ENCODE data around the gene USP44. TPM values are rescaled to one million over a fixed set of nuclear protein-coding genes. Genes with fewer than 3 reads are reported as not detected.

The USP44 gene
- total RNA-seq, 2 donors from 2014 or later, result 2.8 to 3.1 TPM

DNA sequence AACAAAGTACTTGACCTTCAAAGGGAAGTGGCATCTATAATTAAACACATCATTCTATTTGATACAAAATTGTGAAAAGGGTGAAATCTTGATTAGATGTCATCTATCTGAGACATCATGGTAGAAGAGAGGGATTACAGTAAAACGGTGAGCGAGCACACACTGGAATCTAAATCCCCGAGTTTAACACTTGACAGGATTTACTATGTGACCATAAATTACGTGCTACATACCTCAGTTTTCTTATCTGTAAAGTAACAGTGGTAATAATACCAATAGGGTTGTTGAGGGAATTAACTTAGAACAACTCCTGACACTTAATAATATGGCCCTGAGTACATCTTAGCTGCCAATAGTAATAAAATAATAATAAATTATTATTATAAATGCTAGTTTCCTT lies 13.3 kb downstream of the USP44 start:
- intact Hi-C loops (cut with DNase I), result loop anchor here (5.0 to 10.0 kb wide), 3 partner anchors 63 to 423 kb away; partner anchors contain the start of gene METAP2
- 55% methylated on average over 4 of the region's 4 CpGs for WGBS
- H3K36me3 ChIP-seq, result no peaks in the 10 kb centered on the region

DNA sequence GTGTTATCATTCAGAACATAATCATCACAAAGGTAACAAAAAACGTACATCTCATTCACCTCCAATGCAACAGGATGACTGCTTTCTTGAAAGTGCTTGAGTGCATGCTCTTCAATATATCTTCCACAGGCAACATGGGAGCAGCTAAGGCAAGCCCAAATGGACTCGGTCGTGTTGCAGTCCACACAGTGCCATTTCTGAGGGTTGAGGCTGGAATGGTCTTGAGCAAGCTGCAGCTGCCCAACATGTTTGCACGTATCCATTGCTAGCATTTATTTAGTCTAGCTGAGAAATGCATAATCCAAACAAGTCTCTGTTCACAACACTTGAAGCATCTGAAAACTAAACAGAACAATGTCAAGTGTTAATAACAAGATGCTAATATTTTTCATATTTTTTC lies 17.3 kb downstream of the USP44 start:
- Histone ChIP-seq H3K36me3 (no peaks in the 10 kb centered on the region), H3K9me3 (no peaks in the 10 kb centered on the region), H3K4me1 (replicated peaks) (no peaks in the 10 kb centered on the region), H3K27me3 (replicated peaks; ENCODE audit: insufficient read depth) (no peaks in the 10 kb centered on the region), H3K27ac (no peak overlapping the region), H3K4me3 (no peak overlapping the region)
- WGBS, result 60% methylated on average over 4 of the region's 4 CpGs
- DNase-seq (ENCODE audit: low spot score), result no peak
- intact Hi-C loops (cut with DNase I), result loop anchor here (5.0 to 10.0 kb wide), 3 partner anchors 59 to 419 kb away; partner anchors contain the start of genes FGD6, METAP2 and VEZT
- TF ChIP-seq, protein P1, sequence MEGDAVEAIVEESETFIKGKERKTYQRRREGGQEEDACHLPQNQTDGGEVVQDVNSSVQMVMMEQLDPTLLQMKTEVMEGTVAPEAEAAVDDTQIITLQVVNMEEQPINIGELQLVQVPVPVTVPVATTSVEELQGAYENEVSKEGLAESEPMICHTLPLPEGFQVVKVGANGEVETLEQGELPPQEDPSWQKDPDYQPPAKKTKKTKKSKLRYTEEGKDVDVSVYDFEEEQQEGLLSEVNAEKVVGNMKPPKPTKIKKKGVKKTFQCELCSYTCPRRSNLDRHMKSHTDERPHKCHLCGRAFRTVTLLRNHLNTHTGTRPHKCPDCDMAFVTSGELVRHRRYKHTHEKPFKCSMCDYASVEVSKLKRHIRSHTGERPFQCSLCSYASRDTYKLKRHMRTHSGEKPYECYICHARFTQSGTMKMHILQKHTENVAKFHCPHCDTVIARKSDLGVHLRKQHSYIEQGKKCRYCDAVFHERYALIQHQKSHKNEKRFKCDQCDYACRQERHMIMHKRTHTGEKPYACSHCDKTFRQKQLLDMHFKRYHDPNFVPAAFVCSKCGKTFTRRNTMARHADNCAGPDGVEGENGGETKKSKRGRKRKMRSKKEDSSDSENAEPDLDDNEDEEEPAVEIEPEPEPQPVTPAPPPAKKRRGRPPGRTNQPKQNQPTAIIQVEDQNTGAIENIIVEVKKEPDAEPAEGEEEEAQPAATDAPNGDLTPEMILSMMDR (IDR thresholded peaks at IDR 0.05), result no peak
- no peak for TF ChIP-seq POLR2A (IDR thresholded peaks at IDR 0.05)
- TF ChIP-seq POLR2AphosphoS5 (IDR thresholded peaks at IDR 0.05), result no peak

More for the DNA sequence above, 13.3 kb downstream of the USP44 start:
- no peaks in the 10 kb centered on the region for H3K9me3 ChIP-seq
- no peak overlapping the region for H3K27ac ChIP-seq
- no peak overlapping the region for H3K4me3 ChIP-seq
- TF ChIP-seq POLR2AphosphoS5 (IDR thresholded peaks at IDR 0.05) (no peak), POLR2A (IDR thresholded peaks at IDR 0.05) (no peak)
- TF ChIP-seq, protein P1 (IDR thresholded peaks at IDR 0.05), result no peak
- no peaks in the 10 kb centered on the region for H3K4me1 ChIP-seq (replicated peaks)
- no peak for DNase-seq (ENCODE audit: low spot score)
- no peaks in the 10 kb centered on the region for H3K27me3 ChIP-seq (replicated peaks; ENCODE audit: insufficient read depth)

DNA sequence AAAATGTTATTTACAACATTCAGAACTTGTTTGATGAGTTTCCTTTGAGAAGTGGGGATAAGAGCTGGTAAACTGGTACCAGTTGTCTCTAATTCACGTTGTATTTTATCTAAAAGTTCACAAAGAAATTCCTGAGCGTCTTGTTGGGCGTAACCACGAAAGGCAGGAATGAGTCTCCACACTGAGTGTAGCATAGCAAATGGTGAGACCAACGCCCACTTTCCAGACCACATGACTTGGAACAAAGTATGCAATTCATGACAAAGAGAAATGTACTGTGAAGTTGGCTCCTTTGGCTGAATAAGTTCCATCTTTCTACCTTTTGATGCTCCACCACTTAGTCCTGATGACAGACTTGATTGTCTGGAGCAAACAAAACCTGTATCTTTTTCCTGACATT lies 18.4 kb downstream of the USP44 start:
- Histone ChIP-seq H3K9me3 (no peaks in the 10 kb centered on the region), H3K36me3 (no peaks in the 10 kb centered on the region), H3K4me3 (no peak overlapping the region), H3K27me3 (replicated peaks; ENCODE audit: insufficient read depth) (no peaks in the 10 kb centered on the region), H3K27ac (no peak overlapping the region), H3K4me1 (replicated peaks) (no peaks in the 10 kb centered on the region)
- DNase-seq (ENCODE audit: low spot score), result no peak
- 67% methylated on average over 5 of the region's 5 CpGs for WGBS
- TF ChIP-seq POLR2AphosphoS5 (IDR thresholded peaks at IDR 0.05) (no peak), POLR2A (IDR thresholded peaks at IDR 0.05) (no peak)
- TF ChIP-seq, protein P1 (IDR thresholded peaks at IDR 0.05), result no peak
- intact Hi-C loops (cut with DNase I), result loop anchor here (5.0 to 10.0 kb wide), 3 partner anchors 58 to 418 kb away; partner anchors contain the start of genes FGD6, METAP2 and VEZT

DNA sequence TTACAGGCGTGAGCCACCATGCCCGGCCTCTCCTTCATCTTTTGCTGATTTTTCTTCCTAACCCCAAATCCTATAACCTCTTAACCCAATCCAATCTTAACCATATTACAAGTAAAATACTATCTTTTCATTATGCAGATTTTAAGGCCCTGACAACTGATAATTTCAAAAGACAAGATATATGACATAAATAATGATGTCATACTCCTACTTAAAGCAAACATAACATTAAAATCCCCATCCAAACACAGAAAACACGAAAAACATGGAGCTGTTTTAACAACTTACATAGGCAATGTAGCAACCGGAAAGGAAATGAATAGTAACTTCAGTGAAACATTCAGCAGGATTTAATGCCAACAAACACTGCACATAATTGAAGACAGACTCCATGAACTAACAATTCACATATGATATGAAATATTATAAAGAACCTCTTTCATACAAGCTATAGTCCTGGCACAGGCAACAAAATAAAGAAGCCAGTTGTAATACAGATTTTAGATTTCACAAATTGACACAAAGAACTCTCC lies 21.5 kb downstream of the USP44 start:
- H3K9me3 ChIP-seq, result no peaks in the 10 kb centered on the region
- H3K36me3 ChIP-seq, result no peaks in the 10 kb centered on the region
- no peaks in the 10 kb centered on the region for H3K27me3 ChIP-seq (replicated peaks; ENCODE audit: insufficient read depth)
- 91% methylated on average over 4 of the region's 4 CpGs for WGBS
- H3K4me3 ChIP-seq, result no peak overlapping the region
- intact Hi-C loops (cut with DNase I), result loop anchor here (5.0 to 10.0 kb wide), 3 partner anchors 55 to 415 kb away; partner anchors contain the start of genes FGD6, METAP2 and VEZT
- DNase-seq (ENCODE audit: low spot score), result no peak
- no peak overlapping the region for H3K27ac ChIP-seq
- TF ChIP-seq, protein P1 (IDR thresholded peaks at IDR 0.05), result no peak
- no peak for TF ChIP-seq POLR2A (IDR thresholded peaks at IDR 0.05)
- no peak for TF ChIP-seq POLR2AphosphoS5 (IDR thresholded peaks at IDR 0.05)
- H3K4me1 ChIP-seq (replicated peaks), result no peaks in the 10 kb centered on the region

DNA sequence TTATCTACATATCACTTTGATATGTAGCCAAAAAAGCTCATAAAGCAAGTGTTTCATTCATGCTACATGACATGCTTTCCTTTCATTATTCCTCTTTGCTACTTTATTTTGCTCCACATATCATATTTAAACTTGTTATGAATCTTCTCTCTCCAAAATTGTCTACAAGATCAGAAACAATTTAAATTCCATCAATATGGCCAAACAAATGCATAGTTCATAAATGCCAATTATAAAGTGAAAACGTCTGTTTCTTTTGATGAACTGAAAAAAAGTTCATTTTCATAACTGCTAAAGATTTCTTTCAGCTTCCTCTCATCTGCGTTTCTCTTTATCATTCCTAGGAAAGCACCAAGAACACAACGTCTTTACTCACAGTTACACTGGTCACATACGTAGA lies 22.8 kb downstream of the USP44 start:
- Histone ChIP-seq H3K27me3 (replicated peaks; ENCODE audit: insufficient read depth) (no peaks in the 10 kb centered on the region), H3K4me1 (replicated peaks) (no peaks in the 10 kb centered on the region), H3K36me3 (no peaks in the 10 kb centered on the region), H3K9me3 (no peaks in the 10 kb centered on the region), H3K27ac (no peak overlapping the region), H3K4me3 (no peak overlapping the region)
- 61% methylated on average over 4 of the region's 4 CpGs for whole genome bisulfite sequencing
- DNase-seq (ENCODE audit: low spot score), result no peak
- no peak for TF ChIP-seq POLR2AphosphoS5 (IDR thresholded peaks at IDR 0.05)
- TF ChIP-seq, protein P1 (IDR thresholded peaks at IDR 0.05), result no peak
- TF ChIP-seq POLR2A (IDR thresholded peaks at IDR 0.05), result no peak
- intact Hi-C loops (cut with DNase I), result no loop called here

Data from prostate gland (tissue), 2 donors.